ENCODE results near the gene ATP5ME.
"Not testable (repeated sequence)": the region's sequence is repeated elsewhere in the genome, so short reads cannot be mapped to it uniquely, and the experiment has no call there.

The ATP5ME gene

DNA sequence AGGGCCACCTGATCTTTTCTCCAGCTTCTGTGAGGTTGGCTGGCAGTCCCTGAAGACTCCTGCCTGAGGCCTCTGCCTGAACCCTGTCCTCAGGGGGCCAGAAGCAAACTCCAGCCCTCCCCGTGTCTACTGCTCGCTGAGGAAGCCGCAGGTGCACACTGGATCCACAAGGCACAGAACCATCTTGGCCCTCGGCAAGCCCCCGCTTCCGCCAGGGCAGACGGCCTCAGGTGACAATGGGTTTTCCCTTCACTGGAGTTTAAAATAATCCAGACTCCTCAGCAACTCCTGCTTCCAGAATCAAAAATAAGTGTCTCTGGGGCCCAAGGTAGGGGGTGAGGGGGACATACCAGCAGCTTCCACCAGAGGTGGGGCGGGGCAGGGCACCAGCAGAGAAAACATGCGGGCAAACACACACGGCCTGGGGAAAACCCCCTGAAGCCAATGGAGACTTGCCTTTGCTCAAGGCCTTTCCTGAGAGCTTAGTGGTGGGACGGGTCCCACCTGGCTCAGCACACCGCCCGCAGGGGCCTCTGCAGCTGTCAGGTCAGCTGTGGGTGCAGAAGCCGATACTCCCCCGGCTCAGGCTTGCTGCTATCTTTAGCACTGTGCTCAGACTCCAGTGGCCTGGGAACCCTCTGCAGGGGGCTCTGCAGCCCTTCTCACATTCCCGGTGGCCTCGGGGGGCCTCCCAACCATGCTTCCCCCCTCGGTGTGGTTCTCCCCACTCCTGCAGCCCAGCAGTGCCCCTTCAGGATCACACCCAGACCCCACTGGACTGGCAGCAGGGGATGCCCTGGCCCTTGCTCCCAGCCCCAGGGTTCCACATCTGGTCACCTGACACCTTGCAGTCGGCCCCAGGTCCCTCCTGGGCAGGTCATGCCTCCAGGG, 2.1 kb upstream of the ATP5ME start:
- TF ChIP-seq, protein P1, sequence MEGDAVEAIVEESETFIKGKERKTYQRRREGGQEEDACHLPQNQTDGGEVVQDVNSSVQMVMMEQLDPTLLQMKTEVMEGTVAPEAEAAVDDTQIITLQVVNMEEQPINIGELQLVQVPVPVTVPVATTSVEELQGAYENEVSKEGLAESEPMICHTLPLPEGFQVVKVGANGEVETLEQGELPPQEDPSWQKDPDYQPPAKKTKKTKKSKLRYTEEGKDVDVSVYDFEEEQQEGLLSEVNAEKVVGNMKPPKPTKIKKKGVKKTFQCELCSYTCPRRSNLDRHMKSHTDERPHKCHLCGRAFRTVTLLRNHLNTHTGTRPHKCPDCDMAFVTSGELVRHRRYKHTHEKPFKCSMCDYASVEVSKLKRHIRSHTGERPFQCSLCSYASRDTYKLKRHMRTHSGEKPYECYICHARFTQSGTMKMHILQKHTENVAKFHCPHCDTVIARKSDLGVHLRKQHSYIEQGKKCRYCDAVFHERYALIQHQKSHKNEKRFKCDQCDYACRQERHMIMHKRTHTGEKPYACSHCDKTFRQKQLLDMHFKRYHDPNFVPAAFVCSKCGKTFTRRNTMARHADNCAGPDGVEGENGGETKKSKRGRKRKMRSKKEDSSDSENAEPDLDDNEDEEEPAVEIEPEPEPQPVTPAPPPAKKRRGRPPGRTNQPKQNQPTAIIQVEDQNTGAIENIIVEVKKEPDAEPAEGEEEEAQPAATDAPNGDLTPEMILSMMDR (IDR thresholded peaks at IDR 0.05; ENCODE audit: low read depth, low read length), result no peak
- no peak for DNase-seq (ENCODE audit: extremely low read depth, low read depth)

DNA sequence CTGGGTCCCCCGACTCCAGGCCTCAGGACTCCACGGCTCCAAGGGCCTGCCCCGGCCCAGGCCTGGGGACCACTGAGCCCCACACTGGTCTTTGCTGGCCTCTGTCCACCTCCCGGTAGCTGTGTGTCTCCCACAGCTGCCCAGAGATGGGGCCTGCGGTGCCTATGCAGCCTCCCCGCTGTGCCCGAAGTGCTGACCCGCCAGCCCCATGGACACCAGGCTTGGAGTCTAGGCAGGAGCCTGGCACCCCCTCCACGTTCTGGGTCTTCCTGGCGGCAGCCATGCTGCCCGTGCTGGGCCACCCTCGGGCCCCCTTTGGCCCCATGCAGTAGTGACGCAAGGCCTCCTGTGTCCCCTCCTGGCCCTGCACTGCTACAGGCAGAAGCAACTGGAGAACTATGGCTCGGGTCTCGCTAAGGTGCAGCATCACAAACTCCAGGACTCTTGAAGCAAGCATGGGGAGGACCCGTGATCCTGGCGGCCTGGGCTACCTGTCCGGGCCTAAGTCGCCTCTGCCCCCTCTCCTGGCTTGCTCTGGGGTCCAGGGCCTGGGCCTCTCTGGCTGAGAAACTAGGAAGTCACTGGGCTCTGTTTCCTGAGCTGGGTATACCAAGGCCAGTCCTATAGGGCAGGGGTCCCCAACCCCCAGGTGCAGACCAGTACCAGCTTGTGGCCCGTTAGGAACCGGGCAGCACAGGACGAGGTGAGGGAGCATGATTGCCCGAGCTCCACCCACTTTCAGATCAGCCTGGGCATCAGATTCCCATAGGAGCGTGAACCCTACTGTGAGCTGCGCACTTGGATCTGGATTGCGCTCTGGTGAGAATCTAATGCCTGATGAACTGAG, 1.2 kb upstream of the ATP5ME start:
- no peak for DNase-seq (ENCODE audit: extremely low read depth, low read depth)
- TF ChIP-seq, protein P1 (IDR thresholded peaks at IDR 0.05; ENCODE audit: low read depth, low read length), result no peak

DNA sequence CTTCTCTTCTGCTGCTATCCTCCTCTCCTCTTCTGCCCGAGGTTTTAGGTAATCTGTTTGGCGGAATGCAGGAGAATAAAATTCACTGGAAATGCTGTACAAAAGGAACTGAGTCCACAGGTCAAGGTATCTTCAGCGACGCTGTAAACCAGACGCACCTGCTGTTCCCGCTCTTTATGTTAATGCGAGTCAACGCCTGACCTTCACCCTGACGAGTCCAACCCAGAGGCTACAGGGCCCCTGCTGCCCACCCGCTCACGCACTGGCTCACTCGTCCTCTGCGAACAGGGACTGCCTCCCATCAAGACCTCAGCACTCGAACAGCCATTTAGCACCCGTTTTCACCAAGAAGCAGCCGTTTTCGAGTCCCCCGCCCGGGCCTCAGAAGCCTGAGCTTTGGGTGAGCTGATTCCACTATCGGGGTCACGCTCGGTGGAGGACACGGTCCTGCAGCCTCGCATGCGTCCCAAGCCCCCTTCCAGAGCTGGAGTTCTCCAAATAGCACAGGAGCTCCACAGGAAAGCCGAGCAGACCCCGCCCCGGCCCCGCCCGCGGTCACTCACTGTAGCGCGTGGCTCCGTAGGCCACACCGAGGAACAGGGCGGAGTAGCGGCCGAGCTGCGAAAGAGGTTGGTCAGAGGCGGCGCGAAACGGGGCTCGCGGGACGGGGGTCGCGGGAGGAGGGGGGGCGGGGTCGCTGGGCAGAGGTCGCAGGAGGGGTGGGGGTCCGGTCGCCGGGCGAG, 556 bp downstream of the ATP5ME start:
- DNase-seq (ENCODE audit: extremely low read depth, low read depth), result no peak
- TF ChIP-seq, protein P1 (IDR thresholded peaks at IDR 0.05; ENCODE audit: low read depth, low read length), result no peak

DNA sequence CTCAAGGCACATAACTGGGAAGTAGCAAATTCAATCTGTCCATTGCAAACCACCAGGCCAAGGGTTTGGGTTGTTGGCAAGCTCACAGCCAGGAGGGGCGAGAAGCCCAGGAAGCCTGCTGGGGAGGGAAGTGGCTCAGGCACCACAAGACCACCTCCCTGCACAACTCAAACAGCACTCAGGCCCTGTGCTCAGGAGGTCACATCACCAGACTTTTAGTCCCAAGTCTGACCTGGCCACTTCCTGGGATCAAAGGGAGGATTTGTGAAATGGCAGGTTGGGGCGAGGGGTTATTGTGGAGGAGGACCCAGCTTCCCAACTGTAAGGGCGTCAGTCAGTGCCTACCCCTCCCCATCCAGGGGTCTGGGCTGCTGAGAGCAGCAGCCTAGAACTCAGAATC, 2.3 kb downstream of the ATP5ME start:
- DNase-seq (ENCODE audit: extremely low read depth, low read depth), result no peak
- TF ChIP-seq, protein P1 (IDR thresholded peaks at IDR 0.05; ENCODE audit: low read depth, low read length), result no peak

DNA sequence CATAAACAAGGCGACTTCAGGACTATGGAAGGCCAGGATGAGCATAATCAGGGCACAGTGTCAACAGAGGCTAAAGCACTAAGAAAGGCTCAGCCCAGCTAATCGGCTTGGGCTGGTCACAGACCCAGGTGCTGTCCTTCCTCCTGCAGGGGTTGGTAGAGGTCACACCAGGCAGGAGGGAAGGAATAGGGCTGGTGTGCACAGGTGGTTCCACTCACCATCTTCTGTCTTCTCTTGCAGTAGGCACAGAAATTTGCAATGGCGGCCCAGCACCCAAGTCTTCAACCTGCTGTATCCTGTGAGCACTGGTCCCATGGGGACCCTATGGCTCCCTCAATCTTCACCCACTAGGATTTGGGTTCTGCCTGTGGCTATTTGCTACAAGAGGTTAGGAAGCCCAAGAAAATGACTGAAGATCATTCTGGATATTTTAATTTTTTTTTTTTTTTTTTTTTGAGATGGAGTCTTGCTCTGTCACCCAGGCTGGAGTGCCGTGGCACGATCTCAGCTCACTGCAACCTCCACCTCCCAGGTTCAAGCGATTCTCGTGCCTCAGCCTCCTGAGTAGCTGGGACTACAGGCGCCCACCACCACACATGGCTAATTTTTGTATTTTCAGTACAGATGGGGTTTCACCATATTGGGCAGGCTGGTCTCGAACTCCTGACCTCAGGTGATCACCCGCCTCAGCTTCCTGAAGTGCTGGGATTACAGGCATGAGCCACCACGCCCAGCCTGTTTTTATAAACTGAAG, 4.1 kb downstream of the ATP5ME start:
- DNase-seq (ENCODE audit: extremely low read depth, low read depth), result not testable (repeated sequence)

DNA sequence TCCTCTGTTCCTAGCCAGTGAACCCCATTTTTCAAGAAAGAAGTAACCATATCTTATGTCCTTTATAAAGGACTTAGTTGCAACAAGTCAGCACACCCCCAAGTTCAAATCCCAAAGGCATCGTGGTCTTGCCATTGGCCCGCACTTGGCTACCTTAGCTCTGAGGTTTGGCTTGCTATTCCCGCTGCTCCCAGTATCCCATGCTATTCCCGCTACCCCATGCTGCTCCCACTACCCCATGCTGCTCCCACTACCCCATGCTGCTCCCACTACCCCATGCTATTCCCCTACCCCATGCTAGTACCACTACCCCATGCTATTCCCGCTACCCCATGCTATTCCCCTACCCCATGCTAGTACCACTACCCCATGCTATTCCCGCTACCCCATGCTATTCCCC, 5.9 kb downstream of the ATP5ME start:
- DNase-seq (ENCODE audit: extremely low read depth, low read depth), result not testable (repeated sequence)

DNA sequence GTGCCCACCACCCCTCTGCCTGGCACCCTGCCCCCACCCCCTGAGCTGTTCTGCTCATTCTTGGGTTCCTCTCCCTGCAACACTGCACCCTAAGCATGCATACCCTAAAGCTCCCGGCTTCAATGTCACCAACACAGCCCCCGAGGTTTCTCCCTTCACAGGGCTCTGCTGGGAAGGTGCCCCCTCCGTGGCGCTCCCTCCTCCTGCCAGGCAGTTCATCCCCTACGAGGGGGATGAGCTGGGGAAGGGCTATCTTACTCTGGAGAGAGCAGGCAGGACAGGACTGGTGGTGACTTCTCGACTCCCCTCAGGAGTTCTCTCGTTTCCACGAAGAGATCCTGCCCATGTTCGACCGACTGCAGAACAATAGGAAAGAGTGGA, 6.5 kb downstream of the ATP5ME start:
- TF ChIP-seq, protein P1 (IDR thresholded peaks at IDR 0.05; ENCODE audit: low read depth, low read length), result no peak
- DNase-seq (ENCODE audit: extremely low read depth, low read depth), result no peak

Measured in AG09319 (cell line).